ENCODE data around the gene TAL2.

Gene TAL2

DNA sequence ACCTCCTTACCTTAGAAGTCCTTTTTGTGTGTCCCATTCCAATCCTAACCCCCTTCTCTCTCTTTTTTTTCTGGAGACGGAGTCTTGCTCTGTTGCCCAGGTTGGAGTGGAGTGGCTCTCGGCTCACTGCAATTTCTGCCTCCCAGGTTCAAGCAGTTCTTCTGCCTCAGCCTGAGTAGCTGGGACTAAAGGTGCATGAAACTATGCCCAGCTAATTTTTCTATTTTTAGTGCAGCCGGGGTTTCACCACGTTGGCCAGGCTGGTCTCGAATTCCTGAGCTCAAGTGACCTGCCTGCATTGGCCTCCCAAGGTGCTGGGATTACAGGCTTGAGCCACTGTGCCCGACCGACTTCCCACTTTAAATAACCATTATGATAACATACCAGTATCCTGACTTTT is 49.6 kb downstream of the TAL2 start:
- Histone ChIP-seq H3K4me1 (peaks cover 0 to 12% (median 4%) of the 10 kb centered on the region in 10 experiments; a peak in 8 of 20 replicates), H3K27ac (no peak overlapping the region), H3K9ac (no peak overlapping the region), H3K36me3 (peaks cover 0 to 19% (median 11%) of the 10 kb centered on the region in 11 experiments; a peak in 5 of 22 replicates), H3K27me3 (no peaks in the 10 kb centered on the region), H3K4me3 (no peak overlapping the region), H3K9me3 (replicated peaks in 1 of 11) (peaks cover 8 to 18% (median 15%) of the 10 kb centered on the region in 11 experiments; a peak in 20 of 22 replicates), H3K4me2 (no peak overlapping the region), H4K20me1 (no peaks in the 10 kb centered on the region; a peak in 1 of 22 replicates)
- TF ChIP-seq Cebpa-rat (IDR thresholded peaks at IDR 0.05): no peak

DNA sequence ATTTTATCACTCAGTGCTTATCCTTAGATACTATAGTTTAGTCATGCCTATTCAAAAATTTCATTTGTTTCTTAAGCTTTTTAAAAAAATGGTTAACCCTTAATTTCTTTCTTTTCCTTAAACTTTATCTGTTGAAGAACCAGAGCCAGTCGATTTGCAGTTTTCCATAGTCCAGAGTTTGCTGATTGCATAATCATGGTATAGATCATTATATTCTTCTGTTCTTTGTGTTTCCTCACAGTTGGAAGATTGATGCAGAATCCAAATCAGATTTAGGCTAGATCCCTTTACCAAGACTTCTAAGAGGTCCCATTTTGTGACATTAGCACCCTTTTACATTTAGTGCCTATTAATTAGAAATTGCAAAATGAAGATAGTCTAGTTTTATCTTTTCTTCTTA is 50.0 kb downstream of the TAL2 start:
- Histone ChIP-seq H3K36me3 (peaks cover 0 to 19% (median 11%) of the 10 kb centered on the region in 11 experiments; a peak in 5 of 22 replicates), H3K4me3 (no peak overlapping the region), H4K20me1 (no peaks in the 10 kb centered on the region; a peak in 1 of 22 replicates), H3K9me3 (replicated peaks in 1 of 11) (peaks cover 8 to 18% (median 15%) of the 10 kb centered on the region in 11 experiments; a peak in 20 of 22 replicates), H3K27ac (no peak overlapping the region), H3K4me2 (no peak overlapping the region), H3K4me1 (peaks cover 0 to 12% (median 4%) of the 10 kb centered on the region in 10 experiments; a peak in 8 of 20 replicates), H3K9ac (no peak overlapping the region), H3K27me3 (no peaks in the 10 kb centered on the region)
- no peak for TF ChIP-seq Cebpa-rat (IDR thresholded peaks at IDR 0.05)
